CD4-positive, alpha-beta T cell treated with Interleukin-17A for 1 hour (primary cell): Measurements from ENCODE around the gene COPS7B.

ENCODE experiments used
- DNase-seq: peaks from one replicate; pipeline ENCODE4 v3.0.0-alpha.2; 2020

The COPS7B gene

GRCh38 chr2:231786917-231787292 is 660 bp downstream of the COPS7B start:
- no peak for DNase-seq

GRCh38 chr2:231791107-231791506 is 4.9 kb downstream of the COPS7B start:
- no peak for DNase-seq

GRCh38 chr2:231794383-231794782 is 8.1 kb downstream of the COPS7B start:
- DNase-seq: no peak

- no peak for DNase-seq
Measured at GRCh38 chr2:231795525-231796327, 9.5 kb downstream of the COPS7B start.

- DNase-seq: peak; percentile 37
Measured at GRCh38 chr2:231800493-231801091, 14.3 kb downstream of the COPS7B start.

- no peak for DNase-seq
Measured at GRCh38 chr2:231803501-231804138, 17.4 kb downstream of the COPS7B start.

GRCh38 chr2:231807020-231807419 is 20.8 kb downstream of the COPS7B start:
- no peak for DNase-seq

GRCh38 chr2:231810905-231811304 is 24.7 kb downstream of the COPS7B start:
- no peak for DNase-seq

- DNase-seq: no peak
Measured at GRCh38 chr2:231816327-231817026, 30.2 kb downstream of the COPS7B start.

GRCh38 chr2:231819447-231820042 is 33.3 kb downstream of the COPS7B start:
- no peak for DNase-seq

- no peak for DNase-seq
Measured at GRCh38 chr2:231820786-231821303, 34.6 kb downstream of the COPS7B start.

GRCh38 chr2:231821908-231822307 is 35.7 kb downstream of the COPS7B start:
- no peak for DNase-seq

- no peak for DNase-seq
Measured at GRCh38 chr2:231853105-231853504, 66.9 kb downstream of the COPS7B start.

GRCh38 chr2:231854616-231855125 is 68.4 kb downstream of the COPS7B start:
- no peak for DNase-seq

- no peak for DNase-seq
Measured at GRCh38 chr2:231856959-231857358, 70.7 kb downstream of the COPS7B start.
